ENCODE results near the gene DNAJC5. TPM values are rescaled to one million over a fixed set of nuclear protein-coding genes. Genes with fewer than 3 reads are reported as not detected.

DNAJC5 gene
- total and polyA plus RNA-seq, 8 donors: 23.1 to 60.1 (median 38.1) TPM

- no peak overlapping the region for H3K4me3 ChIP-seq
- TF ChIP-seq EP300 (IDR thresholded peaks at IDR 0.05) (no peak), CTCF (IDR thresholded peaks at IDR 0.05) (no peak), POLR2AphosphoS5 (IDR thresholded peaks at IDR 0.05) (no peak), POLR2A (IDR thresholded peaks at IDR 0.05) (no peak)
- peaks cover 30 to 72% (median 58%) of the 10 kb centered on the region in 4 donors for H3K4me1 ChIP-seq
- H3K27me3 ChIP-seq: peaks cover 0 to 59% (median 33%) of the 10 kb centered on the region in 3 donors
- 15 to 28% (median 25%) methylated on average over 11 to 14 of the region's 14 CpGs for WGBS, 5 donors
- H3K27ac ChIP-seq: peak overlapping the region; percentile 17 to 59 (median 54)
- H3K36me3 ChIP-seq: peaks cover 0 to 23% (median 17%) of the 10 kb centered on the region in 4 donors
- H3K9me3 ChIP-seq: no peaks in the 10 kb centered on the region
- DNase-seq: peak in 1 of 2 donors; percentile 74
- intact Hi-C loops (cut with DNase I; ENCODE audit: low total_unique reads): no loop called here
Observed at GRCh38 chr20:63857764-63858392, 37.0 kb upstream of the DNAJC5 start.

GRCh38 chr20:63858393-63859165 is 36.3 kb upstream of the DNAJC5 start:
- 1 to 9% (median 4%) methylated on average over 5 to 12 of the region's 12 CpGs for WGBS, 5 donors
- intact Hi-C loops (cut with DNase I; ENCODE audit: low total_unique reads): no loop called here
- H3K27me3 ChIP-seq: peaks cover 0 to 52% (median 33%) of the 10 kb centered on the region in 3 donors
- H3K9me3 ChIP-seq: no peaks in the 10 kb centered on the region
- peak in 1 of 2 donors; percentile 77 for DNase-seq
- H3K4me3 ChIP-seq: no peak overlapping the region
- TF ChIP-seq POLR2AphosphoS5 (IDR thresholded peaks at IDR 0.05) (no peak), POLR2A (IDR thresholded peaks at IDR 0.05) (no peak), CTCF (IDR thresholded peaks at IDR 0.05) (no peak), EP300 (IDR thresholded peaks at IDR 0.05) (no peak)
- peak overlapping the region; percentile 17 to 59 (median 54) for H3K27ac ChIP-seq
- peaks cover 0 to 25% (median 17%) of the 10 kb centered on the region in 4 donors for H3K36me3 ChIP-seq
- H3K4me1 ChIP-seq: peaks cover 35 to 76% (median 64%) of the 10 kb centered on the region in 4 donors

- Histone ChIP-seq H3K9me3 (no peaks in the 10 kb centered on the region), H3K4me3 (no peak overlapping the region), H3K36me3 (peaks cover 0 to 25% (median 17%) of the 10 kb centered on the region in 4 donors), H3K27ac (peak overlapping the region in 3 of 5 donors; percentile 54 to 59 (median 54)), H3K27me3 (peaks cover 0 to 45% (median 29%) of the 10 kb centered on the region in 3 donors), H3K4me1 (peaks cover 35 to 73% (median 64%) of the 10 kb centered on the region in 4 donors)
- DNase-seq: no peak
- WGBS, 5 donors: 31 to 49% (median 39%) methylated on average over 6 to 7 of the region's 7 CpGs
- TF ChIP-seq POLR2AphosphoS5 (IDR thresholded peaks at IDR 0.05) (no peak), EP300 (IDR thresholded peaks at IDR 0.05) (no peak), POLR2A (IDR thresholded peaks at IDR 0.05) (no peak), CTCF (IDR thresholded peaks at IDR 0.05) (no peak)
- intact Hi-C loops (cut with DNase I; ENCODE audit: low total_unique reads): no loop called here
Observed at GRCh38 chr20:63859166-63859699, 35.7 kb upstream of the DNAJC5 start.

- 65 to 72% (median 68%) methylated on average over 17 of the region's 17 CpGs for WGBS, 5 donors
- TF ChIP-seq CTCF (IDR thresholded peaks at IDR 0.05): no peak
- TF ChIP-seq EP300 (IDR thresholded peaks at IDR 0.05): no peak
- no peak for TF ChIP-seq POLR2AphosphoS5 (IDR thresholded peaks at IDR 0.05)
- TF ChIP-seq POLR2A (IDR thresholded peaks at IDR 0.05): no peak
- no peaks in the 10 kb centered on the region for H3K9me3 ChIP-seq
- H3K27me3 ChIP-seq: peaks cover 0 to 33% (median 16%) of the 10 kb centered on the region in 3 donors
- peaks cover 25 to 60% (median 57%) of the 10 kb centered on the region in 4 donors for H3K4me1 ChIP-seq
- intact Hi-C loops (cut with DNase I; ENCODE audit: low total_unique reads): no loop called here
- no peak for DNase-seq
- H3K36me3 ChIP-seq: peaks cover 0 to 25% (median 17%) of the 10 kb centered on the region in 4 donors
- no peak overlapping the region for H3K4me3 ChIP-seq
- H3K27ac ChIP-seq: peak overlapping the region in 1 of 5 donors; percentile 29
Observed at GRCh38 chr20:63860325-63861051, 34.4 kb upstream of the DNAJC5 start.
